GM18951 (cell line): Measurements from ENCODE around the gene TRAF3.
"Not testable (repeated sequence)": the region's sequence is repeated elsewhere in the genome, so short reads cannot be mapped to it uniquely, and the experiment has no call there.

Source experiments
- POLR2A ChIP-seq: IDR thresholded peaks from 4 replicates; pipeline ENCODE4 v1.6.1; 2011; ENCODE audit warnings: mild to moderate bottlenecking; ENCODE audit not compliant: insufficient read length, insufficient read depth; ENCODE audit errors: extremely low read depth
- in situ Hi-C: fragments of 300-500 bp; cut with MboI; formaldehyde crosslinking; loops from one replicate; pipeline ENCODE4 v1.12.0; 2022; ENCODE audit warnings: low sequenced_read_pairs, mixed read lengths, inconsistent platforms; ENCODE audit not compliant: unreplicated experiment

The TRAF3 gene

GRCh38 chr14:102828151-102828550, 50.9 kb downstream of the TRAF3 start:
- no peak for TF ChIP-seq POLR2A

GRCh38 chr14:102829016-102829548, 51.8 kb downstream of the TRAF3 start:
- in situ Hi-C loops, result no loop called here

More at GRCh38 chr14:102828151-102828550, 50.9 kb downstream of the TRAF3 start:
- in situ Hi-C loops, result no loop called here

DNA sequence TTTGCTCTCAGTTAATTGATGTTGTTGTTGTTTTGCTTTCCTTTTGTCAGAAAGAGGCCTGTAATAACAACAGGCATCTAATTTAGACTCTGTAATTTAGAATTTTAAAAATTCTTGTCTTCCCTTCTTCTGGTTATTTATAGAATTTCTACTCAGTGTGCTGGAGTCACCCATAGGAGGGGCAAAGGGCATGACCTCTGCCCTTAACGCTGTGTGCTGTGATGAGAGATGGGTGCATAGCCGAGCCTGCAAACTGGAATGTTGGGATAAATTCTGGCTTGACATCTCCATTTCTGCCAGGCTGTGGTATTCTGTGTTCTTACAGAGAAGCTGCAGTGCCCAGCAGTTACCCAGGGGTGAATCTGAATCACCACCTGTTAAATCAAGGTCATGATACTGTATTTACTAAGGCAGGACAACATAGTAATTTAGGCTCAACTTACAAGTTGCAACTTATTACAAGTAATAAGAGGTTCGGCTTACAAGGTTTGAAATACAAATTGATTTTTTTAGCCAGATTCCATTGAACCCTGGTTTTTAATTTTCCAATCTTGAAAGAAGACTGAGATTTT, 53.3 kb downstream of the TRAF3 start:
- in situ Hi-C loops, result no loop called here
- TF ChIP-seq POLR2A, result no peak

More at GRCh38 chr14:102829016-102829548, 51.8 kb downstream of the TRAF3 start:
- TF ChIP-seq POLR2A, result no peak

- in situ Hi-C loops, result no loop called here
- TF ChIP-seq POLR2A, result no peak
These were observed 54.0 kb downstream of the TRAF3 start for GRCh38 chr14:102831163-102831804.

DNA sequence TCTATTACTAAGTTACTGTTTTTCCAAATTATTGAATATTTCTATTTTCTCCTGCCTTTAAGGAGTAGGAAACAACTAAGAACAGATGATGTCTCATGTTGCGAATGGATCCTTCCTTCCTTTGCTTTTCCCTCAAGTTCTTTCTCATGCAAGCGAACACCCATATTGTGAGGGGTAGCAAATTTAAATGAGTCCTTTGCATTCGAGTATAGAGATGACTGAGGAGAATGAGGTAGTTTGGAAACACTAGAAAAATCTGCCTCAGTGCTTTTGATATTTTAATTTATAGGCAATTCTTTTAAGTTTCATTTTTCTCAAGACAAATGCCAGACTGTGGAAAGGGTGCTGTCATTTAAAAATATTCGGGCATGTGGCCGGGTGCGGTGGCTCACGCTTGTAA, 56.1 kb downstream of the TRAF3 start:
- in situ Hi-C loops, result no loop called here
- no peak for TF ChIP-seq POLR2A

GRCh38 chr14:102833991-102834390, 56.7 kb downstream of the TRAF3 start:
- in situ Hi-C loops, result no loop called here

DNA sequence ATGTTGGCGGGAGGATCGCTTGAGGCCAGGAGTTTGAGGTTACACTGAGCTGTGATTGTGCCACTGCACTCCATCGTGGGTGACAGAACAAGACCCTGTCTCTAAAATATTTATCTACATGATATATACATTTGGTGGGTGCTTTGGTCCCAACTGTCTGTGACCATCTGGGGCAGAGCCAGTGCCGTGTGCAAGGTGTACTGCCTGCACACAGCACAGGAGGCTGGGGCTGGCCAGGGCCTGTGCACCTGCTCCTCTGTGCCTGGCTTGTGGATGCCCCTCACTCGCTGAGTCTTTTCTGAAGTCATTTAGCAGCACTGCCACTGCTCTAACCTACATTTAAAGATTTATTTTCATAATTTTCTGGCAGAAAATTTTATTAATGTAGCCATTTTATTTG, 58.7 kb downstream of the TRAF3 start:
- no peak for TF ChIP-seq POLR2A
- in situ Hi-C loops, result no loop called here

More at GRCh38 chr14:102833991-102834390, 56.7 kb downstream of the TRAF3 start:
- no peak for TF ChIP-seq POLR2A

- in situ Hi-C loops, result not testable (repeated sequence)
These were observed 59.9 kb downstream of the TRAF3 start for GRCh38 chr14:102837120-102837519.

- no peak for TF ChIP-seq POLR2A
- in situ Hi-C loops, result no loop called here
These were observed 61.3 kb downstream of the TRAF3 start for GRCh38 chr14:102838501-102838900.

DNA sequence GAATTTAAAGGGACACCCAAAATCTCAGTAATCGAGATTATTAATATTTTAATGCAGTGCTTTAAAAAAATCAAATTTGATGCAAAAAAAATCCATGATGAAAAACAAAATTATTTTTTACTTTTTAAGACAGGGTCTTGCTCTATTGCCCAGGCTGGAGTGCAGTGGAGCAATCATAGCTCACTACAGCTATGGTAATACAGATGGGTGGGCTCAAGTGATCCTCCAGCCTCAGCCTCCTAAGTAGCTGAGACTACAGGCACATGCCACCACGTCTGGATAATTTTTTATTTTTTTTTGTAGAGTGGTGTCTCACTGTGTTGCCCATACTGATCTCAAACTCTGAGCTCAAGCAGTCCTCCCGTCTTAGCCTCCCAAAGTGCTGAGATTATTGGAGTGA, 62.9 kb downstream of the TRAF3 start:
- TF ChIP-seq POLR2A, result no peak
- in situ Hi-C loops, result no loop called here

DNA sequence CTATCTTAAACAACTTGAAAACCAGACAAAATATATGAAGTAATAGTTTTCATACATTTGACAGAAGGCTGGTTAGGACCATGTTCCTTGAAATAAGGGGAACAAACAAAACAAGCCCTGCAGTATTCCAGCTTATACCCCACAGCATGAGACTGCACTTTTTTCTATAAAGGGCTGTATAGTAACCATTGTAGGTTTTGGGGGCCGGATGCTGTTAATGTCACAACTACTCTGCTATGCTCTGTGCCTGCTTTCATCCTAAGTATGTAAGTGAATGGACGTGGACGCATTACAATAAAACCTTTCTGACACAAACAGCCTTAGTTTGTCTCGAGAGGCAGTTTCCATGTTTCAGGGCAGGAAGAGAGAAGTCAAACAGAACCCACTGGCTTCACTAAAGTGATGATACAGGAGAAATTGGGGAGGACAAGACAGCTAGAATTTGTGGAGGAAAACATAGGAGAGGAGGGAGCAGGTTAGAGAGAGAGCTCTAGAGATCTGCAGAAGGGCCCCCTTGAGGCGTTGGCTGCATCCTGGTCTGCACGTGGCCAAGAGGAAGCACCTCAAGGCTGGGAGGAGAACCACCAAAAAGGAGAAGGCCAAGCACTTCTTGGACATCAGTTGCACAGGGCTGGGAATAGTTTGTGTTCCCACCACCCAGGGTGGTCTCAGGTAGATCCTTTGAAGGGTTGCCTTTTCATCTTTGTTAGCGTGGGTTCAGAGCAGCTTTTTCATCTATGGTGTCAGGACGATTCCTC, 63.7 kb downstream of the TRAF3 start:
- in situ Hi-C loops, result no loop called here
- no peak for TF ChIP-seq POLR2A

- in situ Hi-C loops, result no loop called here
- no peak for TF ChIP-seq POLR2A
These were observed 71.7 kb downstream of the TRAF3 start for GRCh38 chr14:102848830-102849525.
